Left kidney (tissue), 2 donors: ENCODE measurements around the gene SERINC3. TPM values are rescaled to one million over a fixed set of nuclear protein-coding genes. Genes with fewer than 3 reads are reported as not detected.
"Not testable (repeated sequence)": the region's sequence is repeated elsewhere in the genome, so short reads cannot be mapped to it uniquely, and the experiment has no call there.

Experiments
- DNase-seq: peaks from one replicate; pipeline ENCODE4 v3.0.0-alpha.2; 2013
- polyA plus RNA-seq: library from polyadenylated mRNA; unstranded; fragments of 120-200 nt; gene quantifications from one replicate; pipeline ENCODE4 v1.2.1, GENCODE V29; 2013; ENCODE audit not compliant: insufficient read length

The SERINC3 gene
- polyA plus RNA-seq, 1 donor = 68.4 TPM

GRCh38 chr20:44494681-44495080, 27.2 kb downstream of the SERINC3 start:
- DNase-seq = no peak

- no peak for DNase-seq
Measured at GRCh38 chr20:44494266-44494665, 27.6 kb downstream of the SERINC3 start.

- no peak for DNase-seq
Measured at GRCh38 chr20:44491635-44492395, 30.1 kb downstream of the SERINC3 start.

- no peak for DNase-seq
Measured at GRCh38 chr20:44489931-44490330, 31.9 kb downstream of the SERINC3 start.

- no peak for DNase-seq
Measured at GRCh38 chr20:44489223-44489622, 32.6 kb downstream of the SERINC3 start.

GRCh38 chr20:44488551-44488950, 33.3 kb downstream of the SERINC3 start:
- DNase-seq = no peak

GRCh38 chr20:44485830-44486198, 36.1 kb downstream of the SERINC3 start:
- DNase-seq = no peak

- DNase-seq = no peak
Measured at GRCh38 chr20:44485078-44485829, 36.6 kb downstream of the SERINC3 start.

GRCh38 chr20:44483112-44483511, 38.8 kb downstream of the SERINC3 start:
- no peak for DNase-seq

- no peak for DNase-seq
Measured at GRCh38 chr20:44481719-44482416, 40.0 kb downstream of the SERINC3 start.

GRCh38 chr20:44480097-44480496, 41.8 kb downstream of the SERINC3 start:
- DNase-seq = no peak

- DNase-seq = no peak
Measured at GRCh38 chr20:44479643-44480042, 42.2 kb downstream of the SERINC3 start.

- no peak for DNase-seq
Measured at GRCh38 chr20:44478206-44478605, 43.7 kb downstream of the SERINC3 start.

- no peak for DNase-seq
Measured at GRCh38 chr20:44477151-44477550, 44.7 kb downstream of the SERINC3 start.

- peak; percentile 85 for DNase-seq
Measured at GRCh38 chr20:44475694-44476560, 45.9 kb downstream of the SERINC3 start, which contains the start of gene TTPAL. TTPAL (plus strand) TSS chr20:44475874; CDS start chr20:44480000, 4,126 bp downstream.

GRCh38 chr20:44475372-44475693, 46.5 kb downstream of the SERINC3 start:
- DNase-seq = no peak

GRCh38 chr20:44472283-44472682, 49.6 kb downstream of the SERINC3 start:
- not testable (repeated sequence) for DNase-seq

- peak; percentile 20 for DNase-seq
Measured at GRCh38 chr20:44471481-44471882, 50.4 kb downstream of the SERINC3 start.

GRCh38 chr20:44470327-44470726, 51.5 kb downstream of the SERINC3 start:
- no peak for DNase-seq

- no peak for DNase-seq
Measured at GRCh38 chr20:44468044-44468782, 53.7 kb downstream of the SERINC3 start.

GRCh38 chr20:44467289-44467883, 54.5 kb downstream of the SERINC3 start:
- no peak for DNase-seq
